Measurements from ENCODE around the gene TSPAN14. TPM values are rescaled to one million over a fixed set of nuclear protein-coding genes. Genes with fewer than 3 reads are reported as not detected.
"Not testable (repeated sequence)": the region's sequence is repeated elsewhere in the genome, so short reads cannot be mapped to it uniquely, and the experiment has no call there.

The TSPAN14 gene
- total RNA-seq, 4 donors from 2014 or later: 103 to 168 (median 131) TPM

DNA sequence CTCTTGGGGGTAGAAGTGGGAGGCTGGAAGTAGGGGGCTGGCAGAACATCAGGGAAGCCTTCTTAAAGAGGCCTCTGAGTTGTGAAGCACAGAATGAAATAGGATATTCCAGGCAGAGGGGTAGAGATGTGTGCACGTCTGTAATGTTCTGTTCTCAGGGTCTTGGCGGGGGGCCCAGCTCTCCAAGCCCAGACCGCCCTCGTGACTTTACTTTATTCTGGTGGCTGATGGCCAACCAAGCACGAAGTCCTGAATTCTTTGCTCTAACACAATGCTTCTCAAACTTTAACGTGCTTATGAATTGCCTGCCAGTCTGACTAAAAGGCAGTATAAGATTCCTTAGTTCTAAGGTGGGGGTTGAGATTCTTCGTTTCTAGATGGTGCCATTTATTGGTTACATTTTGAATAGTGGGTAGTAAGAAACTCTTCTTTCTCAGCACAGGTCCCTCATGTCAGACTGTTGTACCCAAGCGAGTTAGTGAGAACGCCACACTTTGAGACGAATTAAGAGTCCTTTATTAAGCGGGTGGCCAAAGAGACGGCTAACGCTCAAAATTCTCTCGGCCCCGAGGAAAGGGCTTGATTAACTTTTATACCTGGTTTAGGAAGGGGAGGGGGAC lies 37.5 kb upstream of the TSPAN14 start:
- intact Hi-C loops (cut with DNase I; ENCODE audit: low total_unique reads): no loop called here
- TF ChIP-seq, protein P1, sequence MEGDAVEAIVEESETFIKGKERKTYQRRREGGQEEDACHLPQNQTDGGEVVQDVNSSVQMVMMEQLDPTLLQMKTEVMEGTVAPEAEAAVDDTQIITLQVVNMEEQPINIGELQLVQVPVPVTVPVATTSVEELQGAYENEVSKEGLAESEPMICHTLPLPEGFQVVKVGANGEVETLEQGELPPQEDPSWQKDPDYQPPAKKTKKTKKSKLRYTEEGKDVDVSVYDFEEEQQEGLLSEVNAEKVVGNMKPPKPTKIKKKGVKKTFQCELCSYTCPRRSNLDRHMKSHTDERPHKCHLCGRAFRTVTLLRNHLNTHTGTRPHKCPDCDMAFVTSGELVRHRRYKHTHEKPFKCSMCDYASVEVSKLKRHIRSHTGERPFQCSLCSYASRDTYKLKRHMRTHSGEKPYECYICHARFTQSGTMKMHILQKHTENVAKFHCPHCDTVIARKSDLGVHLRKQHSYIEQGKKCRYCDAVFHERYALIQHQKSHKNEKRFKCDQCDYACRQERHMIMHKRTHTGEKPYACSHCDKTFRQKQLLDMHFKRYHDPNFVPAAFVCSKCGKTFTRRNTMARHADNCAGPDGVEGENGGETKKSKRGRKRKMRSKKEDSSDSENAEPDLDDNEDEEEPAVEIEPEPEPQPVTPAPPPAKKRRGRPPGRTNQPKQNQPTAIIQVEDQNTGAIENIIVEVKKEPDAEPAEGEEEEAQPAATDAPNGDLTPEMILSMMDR (IDR thresholded peaks at IDR 0.05): no peak
- no peak for TF ChIP-seq POLR2A (IDR thresholded peaks at IDR 0.05)
- 41 to 54% methylated on average over 15 of the region's 15 CpGs for WGBS, 2 donors
- H3K4me3 ChIP-seq (ENCODE audit: low read depth, poor library complexity, severe bottlenecking): no peak overlapping the region
- no peak for DNase-seq (ENCODE audit: low spot score in 2 of 2)

DNA sequence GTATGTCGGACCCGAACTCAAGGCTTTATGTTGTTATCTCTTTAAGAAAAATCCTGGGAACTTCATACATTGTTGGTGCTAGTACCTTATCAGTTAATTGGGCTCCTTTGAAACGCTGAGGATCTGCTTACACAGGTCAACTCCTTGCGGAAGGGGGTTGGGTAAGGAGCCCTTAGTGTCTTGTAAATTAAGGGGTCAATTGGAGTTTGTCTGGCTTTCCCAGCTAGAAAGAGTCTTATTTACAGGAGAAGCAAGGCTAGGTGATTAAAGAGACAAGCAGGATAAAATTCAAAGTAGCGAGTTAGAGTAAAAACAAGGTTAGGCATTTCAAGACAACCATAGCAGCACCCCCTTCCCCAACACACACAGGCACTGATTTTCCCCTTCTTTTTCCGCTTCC lies 36.9 kb upstream of the TSPAN14 start:
- DNase-seq (ENCODE audit: low spot score in 2 of 2); intact Hi-C loops (cut with DNase I; ENCODE audit: low total_unique reads); H3K4me3 ChIP-seq (ENCODE audit: low read depth, poor library complexity, severe bottlenecking): not testable (repeated sequence)
- 59 to 72% methylated on average over 6 of the region's 6 CpGs for WGBS, 2 donors

DNA sequence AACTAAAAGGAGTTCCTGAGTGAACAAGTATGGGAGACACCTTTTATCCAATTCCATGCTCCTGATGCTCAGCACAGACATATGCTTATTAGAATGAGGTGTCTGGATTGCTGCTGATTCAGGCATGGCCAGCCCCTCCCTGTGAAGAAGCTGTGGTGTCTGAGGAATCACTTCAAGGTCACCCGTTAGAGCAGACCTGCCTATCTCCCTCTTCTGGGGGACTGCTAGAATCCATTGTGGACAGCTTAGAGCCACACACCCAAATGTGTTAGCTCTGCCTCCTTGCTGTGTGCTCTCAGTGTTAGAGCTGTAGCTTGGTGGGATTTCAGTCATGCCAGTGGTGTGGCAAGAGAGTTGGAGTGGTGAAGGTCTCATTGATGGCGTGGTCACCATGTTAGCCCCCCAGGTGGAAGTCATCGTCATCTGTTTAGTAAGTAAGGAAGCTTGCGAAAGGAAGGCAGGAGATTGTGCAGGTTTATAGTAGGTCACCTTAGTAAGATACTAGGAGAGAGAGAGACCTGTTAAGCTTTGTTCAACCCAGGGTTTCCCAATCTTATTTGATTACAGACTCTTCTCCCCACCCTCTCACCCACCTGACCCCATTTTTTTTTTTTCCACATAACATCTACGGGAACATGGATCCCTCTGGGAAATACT lies 32.9 kb upstream of the TSPAN14 start:
- TF ChIP-seq POLR2A (IDR thresholded peaks at IDR 0.05): no peak
- 77 to 87% methylated on average over 5 of the region's 5 CpGs for WGBS, 2 donors

DNA sequence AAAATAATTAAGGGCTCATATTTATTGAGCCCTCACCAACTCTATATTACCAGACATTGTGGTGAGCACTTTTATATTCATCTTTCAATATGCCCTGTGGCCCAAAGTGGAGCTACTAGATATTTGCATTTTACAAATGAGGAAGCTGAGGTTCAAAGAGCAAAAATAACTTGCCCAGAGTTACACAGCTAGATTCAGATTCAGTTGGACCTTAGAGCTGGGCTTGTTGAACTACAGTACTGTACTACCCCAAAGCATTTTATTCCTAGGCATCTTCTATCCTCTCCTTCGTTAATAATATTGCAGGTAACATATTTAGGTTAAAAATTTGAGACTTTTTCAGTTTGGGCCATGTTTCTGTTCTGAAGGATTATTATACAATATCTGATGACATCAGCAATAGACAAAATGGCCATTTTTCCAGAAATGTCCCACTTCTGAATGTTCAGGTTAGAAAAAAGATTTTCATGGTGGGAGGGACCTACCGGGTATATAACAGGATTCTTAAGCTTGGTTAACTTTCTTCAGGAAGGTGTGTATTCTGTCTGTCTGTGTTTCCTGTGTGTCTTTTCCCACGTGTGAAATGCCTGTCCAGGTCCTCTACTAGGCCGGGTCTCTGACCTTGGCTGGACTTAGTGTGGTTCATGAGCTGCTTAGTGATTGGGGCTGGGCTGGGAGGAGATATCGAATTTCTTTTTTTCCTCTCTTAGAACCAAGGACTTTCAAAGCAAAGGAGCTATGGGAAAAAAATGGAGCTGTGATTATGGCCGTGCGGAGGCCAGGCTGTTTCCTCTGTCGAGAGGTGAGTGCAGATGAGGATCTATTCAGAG lies 32.2 kb upstream of the TSPAN14 start:
- TF ChIP-seq POLR2A (IDR thresholded peaks at IDR 0.05): no peak
- TF ChIP-seq, protein P1 (IDR thresholded peaks at IDR 0.05): no peak
- H3K4me3 ChIP-seq (ENCODE audit: low read depth, poor library complexity, severe bottlenecking): no peak overlapping the region
- intact Hi-C loops (cut with DNase I; ENCODE audit: low total_unique reads): no loop called here
- DNase-seq (ENCODE audit: low spot score in 2 of 2): no peak
- WGBS, 2 donors: 81 to 91% methylated on average over 8 of the region's 8 CpGs

More for the DNA sequence above, 32.9 kb upstream of the TSPAN14 start:
- intact Hi-C loops (cut with DNase I; ENCODE audit: low total_unique reads): no loop called here
- DNase-seq (ENCODE audit: low spot score in 2 of 2): no peak
- H3K4me3 ChIP-seq (ENCODE audit: low read depth, poor library complexity, severe bottlenecking): no peak overlapping the region

DNA sequence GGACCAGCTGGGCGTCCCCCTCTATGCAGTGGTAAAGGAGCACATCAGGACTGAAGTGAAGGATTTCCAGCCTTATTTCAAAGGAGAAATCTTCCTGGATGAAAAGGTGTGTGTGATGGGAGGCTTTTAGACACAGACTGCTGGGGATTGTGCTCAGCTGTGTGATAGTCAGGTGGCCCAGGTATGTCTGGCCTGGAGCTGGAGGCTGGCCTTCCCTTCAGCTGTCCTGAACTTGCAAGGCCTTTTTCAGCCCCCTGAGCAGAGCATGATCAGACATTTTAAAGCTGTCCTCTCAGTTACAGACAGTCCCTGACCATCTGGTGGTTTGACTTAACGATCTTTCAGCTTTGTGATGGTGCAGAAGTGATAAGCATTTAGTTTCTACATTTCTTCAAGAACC lies 28.2 kb upstream of the TSPAN14 start:
- DNase-seq (ENCODE audit: low spot score in 2 of 2): no peak
- 94 to 96% methylated on average over 2 of the region's 2 CpGs for WGBS, 2 donors
- no peak overlapping the region for H3K4me3 ChIP-seq (ENCODE audit: low read depth, poor library complexity, severe bottlenecking)
- TF ChIP-seq, protein P1 (IDR thresholded peaks at IDR 0.05): no peak
- no peak for TF ChIP-seq POLR2A (IDR thresholded peaks at IDR 0.05)
- intact Hi-C loops (cut with DNase I; ENCODE audit: low total_unique reads): no loop called here

DNA sequence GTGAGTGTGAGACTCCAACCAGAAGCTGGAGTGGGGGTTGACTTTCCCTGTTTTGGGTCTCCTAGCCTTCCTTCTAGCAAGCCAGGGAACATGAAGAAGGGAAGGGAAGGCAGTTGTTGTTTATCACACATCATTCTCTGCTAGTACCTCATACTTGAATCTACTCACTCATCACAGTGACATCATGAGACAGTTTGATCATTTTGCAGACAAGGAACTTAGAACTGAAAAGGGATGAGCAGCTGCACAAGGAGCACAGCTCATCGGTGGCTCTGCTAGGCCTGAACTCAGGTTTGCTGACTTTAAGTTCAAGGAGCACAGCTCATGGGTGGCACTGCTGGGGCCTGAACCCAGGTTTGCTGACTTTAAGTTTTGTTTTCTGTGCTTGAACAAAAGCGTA lies 26.6 kb upstream of the TSPAN14 start:
- TF ChIP-seq POLR2A (IDR thresholded peaks at IDR 0.05): no peak
- TF ChIP-seq, protein P1 (IDR thresholded peaks at IDR 0.05): no peak
- intact Hi-C loops (cut with DNase I; ENCODE audit: low total_unique reads): no loop called here
- WGBS, 2 donors: 100% methylated on average over 2 of the region's 2 CpGs
- H3K4me3 ChIP-seq (ENCODE audit: low read depth, poor library complexity, severe bottlenecking): no peak overlapping the region
- DNase-seq (ENCODE audit: low spot score in 2 of 2): no peak

Measured in lower leg skin (tissue), 4 donors.